Activated T-helper 1 cell treated with anti-CD3 and anti-CD28 coated beads, Interleukin-2, amount 50 U/mL, for 16 hours (primary cell): ENCODE measurements around the gene PLXDC2.
"Not testable (repeated sequence)": the region's sequence is repeated elsewhere in the genome, so short reads cannot be mapped to it uniquely, and the experiment has no call there.

Source experiments
- DNase-seq, 2 donors: peaks; one replicate each; pipeline ENCODE4 v3.0.0-alpha.2; 2020; ENCODE audit warnings: low read depth in 1 of 2, low spot score in 1 of 2

Gene PLXDC2

GRCh38 chr10:19816411-19817230, at the start of gene PLXDC2:
TSS of gene PLXDC2 (plus strand) at chr10:19816432.
- no peak for DNase-seq

- DNase-seq = no peak
Observed at GRCh38 chr10:19767876-19768275, 48.4 kb upstream of the PLXDC2 start.

GRCh38 chr10:19769826-19770225, 46.4 kb upstream of the PLXDC2 start:
- not testable (repeated sequence) for DNase-seq

DNA sequence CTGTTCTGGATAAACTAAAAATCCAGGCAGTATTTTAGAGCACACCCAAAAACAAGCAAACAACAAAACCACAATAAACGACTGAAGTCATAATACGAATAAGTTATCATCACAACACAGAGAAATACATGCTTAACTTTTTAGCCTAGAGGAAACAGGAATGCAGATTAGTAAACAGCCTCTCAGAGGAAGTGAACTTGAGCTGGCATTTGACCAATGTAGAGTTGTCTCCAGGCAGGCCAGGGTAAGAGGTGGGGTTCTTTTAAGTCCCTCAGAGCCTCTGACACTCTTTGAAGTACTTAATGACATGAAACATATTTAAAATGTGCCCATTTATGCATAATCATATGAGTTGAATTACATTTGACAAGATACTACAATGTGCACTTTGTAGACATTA, 43.3 kb upstream of the PLXDC2 start:
- DNase-seq = no peak

DNA sequence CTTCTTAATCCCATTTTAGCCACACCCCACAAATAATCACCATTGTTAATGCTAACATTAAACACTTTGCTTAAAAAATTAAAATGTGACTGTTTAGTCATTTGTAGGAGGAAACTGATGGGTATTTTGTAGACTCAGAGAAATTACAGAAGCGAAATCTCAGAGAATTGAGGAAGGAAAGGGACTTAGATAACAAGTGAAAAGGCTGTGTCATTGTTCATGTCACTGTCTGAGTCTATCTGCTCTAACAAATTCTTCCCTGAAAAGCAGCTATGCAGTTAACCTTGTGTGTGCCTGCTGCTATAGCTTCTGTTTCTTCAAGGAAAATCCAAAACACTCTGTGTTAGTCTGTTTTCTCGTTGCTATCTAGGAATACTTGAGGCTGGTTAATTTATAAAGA, 40.9 kb upstream of the PLXDC2 start:
- DNase-seq = no peak

GRCh38 chr10:19777806-19778205, 38.4 kb upstream of the PLXDC2 start:
- no peak for DNase-seq

GRCh38 chr10:19778996-19779395, 37.2 kb upstream of the PLXDC2 start:
- DNase-seq = no peak

GRCh38 chr10:19782430-19783089, 33.7 kb upstream of the PLXDC2 start:
- DNase-seq = no peak

GRCh38 chr10:19783721-19784120, 32.5 kb upstream of the PLXDC2 start:
- DNase-seq = no peak

DNA sequence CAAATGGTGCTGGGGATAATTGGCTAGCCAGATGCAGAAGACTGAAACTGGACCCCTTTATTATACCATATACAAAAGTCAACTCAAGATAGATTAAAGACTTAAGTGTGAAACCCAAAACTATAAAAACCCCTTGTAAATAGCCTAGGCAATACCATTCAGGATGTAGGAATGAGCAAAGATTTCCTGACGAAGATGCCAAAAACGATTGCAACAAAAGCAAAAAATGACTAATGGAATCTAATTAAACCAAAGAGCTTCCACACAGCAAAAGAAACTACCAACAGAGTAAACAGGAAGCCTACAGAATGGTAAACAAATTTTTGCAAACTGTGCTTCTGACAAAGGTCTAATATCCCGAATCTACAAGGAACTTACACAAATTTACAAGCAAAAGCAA, 30.9 kb upstream of the PLXDC2 start:
- no peak for DNase-seq

DNA sequence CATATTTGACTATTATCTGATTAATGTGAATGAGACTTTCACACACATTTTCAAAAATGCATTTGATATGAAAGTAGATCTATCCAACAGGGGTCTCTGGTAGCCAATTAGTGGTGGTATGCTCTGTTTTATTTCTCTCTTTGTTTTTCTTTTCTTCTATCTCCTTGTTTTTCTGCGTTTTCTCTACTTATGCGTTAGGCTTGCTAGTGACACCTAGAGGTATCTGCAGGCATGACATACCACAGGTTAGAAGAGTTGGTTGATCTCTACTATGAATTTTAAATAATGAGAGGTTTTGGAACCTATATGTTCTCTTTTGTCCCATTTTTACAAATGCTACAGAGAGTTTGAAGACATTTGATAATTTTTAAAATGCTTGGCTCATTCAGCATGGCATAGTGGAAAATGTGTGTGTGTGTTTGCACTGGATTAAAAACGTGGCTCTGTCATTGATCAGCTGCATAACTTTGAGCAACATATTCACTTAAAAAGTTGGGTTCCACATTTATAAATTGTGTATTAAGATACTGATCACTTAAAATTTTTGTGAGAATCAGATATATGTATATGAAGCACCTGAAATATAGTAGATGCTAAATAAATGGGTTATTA, 28.1 kb upstream of the PLXDC2 start:
- DNase-seq = no peak

DNA sequence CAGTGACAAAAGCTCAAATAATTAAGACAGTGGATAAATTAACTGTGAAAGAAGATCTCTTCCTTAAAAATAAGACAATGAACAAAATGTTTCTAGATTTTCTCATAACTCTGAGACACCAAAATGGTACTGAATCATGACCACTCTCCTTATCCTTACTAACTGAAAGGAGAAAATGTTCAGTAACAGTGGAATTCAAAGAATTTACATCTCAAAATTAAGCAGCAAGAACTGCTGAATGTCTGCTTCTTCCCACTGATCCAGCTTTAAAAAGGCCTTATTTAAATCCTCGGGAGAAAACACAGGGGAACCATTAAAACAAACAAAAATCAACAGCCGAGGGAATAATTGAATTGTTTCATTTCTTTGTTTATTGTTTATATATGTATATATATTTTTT, 27.3 kb upstream of the PLXDC2 start:
- no peak for DNase-seq

- no peak for DNase-seq
Observed at GRCh38 chr10:19789607-19790006, 26.6 kb upstream of the PLXDC2 start.

DNA sequence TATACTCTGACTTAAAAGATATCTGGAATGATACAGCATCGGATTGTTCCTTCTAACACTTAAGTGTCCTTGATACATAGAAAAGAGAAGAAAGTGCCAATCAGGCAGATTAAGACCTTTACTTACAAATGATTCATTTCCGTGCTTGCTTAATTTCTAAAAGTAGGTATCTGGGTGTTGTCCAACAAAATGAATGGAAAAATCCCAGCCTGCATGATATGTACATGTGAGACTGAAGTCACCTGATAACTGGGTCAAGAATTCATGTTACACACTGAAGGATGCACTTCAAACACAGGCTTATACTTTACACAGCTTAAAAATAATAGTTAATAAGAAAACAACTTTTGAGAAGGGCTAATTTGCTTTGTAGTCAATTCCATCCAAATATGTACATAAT, 25.2 kb upstream of the PLXDC2 start:
- DNase-seq = no peak

- no peak for DNase-seq
Observed at GRCh38 chr10:19795684-19796083, 20.5 kb upstream of the PLXDC2 start.

- DNase-seq = no peak
Observed at GRCh38 chr10:19800161-19800560, 16.1 kb upstream of the PLXDC2 start.

DNA sequence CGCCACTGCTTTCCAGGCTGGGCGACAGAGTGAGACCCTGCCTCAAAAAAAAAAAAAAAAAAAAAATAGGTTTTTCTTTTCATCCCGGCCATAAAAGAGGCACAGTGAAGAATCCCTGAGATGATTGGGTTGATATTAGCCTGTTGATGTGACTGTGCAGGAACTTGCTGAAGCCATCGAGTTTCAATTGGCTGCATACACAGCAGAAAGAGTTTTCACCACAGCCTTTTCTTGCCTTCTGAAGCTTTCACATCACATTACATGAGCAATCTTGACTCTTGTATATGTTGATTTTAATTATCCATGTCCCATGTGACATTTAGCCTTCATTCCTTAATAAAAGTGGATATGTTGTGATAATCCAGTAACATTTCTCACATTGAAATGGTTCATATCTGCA, 14.9 kb upstream of the PLXDC2 start:
- no peak for DNase-seq

- no peak for DNase-seq
Observed at GRCh38 chr10:19803676-19804075, 12.6 kb upstream of the PLXDC2 start.

DNA sequence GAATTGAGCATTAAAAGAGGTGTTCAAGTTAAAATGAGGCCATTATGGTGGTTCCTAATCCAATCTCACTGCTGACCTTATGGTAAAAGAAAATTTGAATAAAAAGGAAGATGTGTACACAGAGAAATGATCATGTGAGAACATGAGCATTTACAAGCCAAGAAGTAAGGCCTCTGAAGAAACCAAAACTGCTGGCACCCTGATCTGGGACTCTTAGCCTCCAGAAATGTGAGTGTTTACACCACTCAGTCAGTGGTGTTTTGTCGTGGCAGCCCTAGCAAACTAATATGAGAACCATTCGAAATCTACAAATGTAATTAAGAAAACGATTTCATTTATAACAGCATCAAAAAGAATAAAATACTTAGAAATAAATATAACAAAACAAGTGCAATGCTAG, 6.8 kb upstream of the PLXDC2 start:
- DNase-seq = no peak

GRCh38 chr10:19811540-19811939, 4.7 kb upstream of the PLXDC2 start:
- DNase-seq = no peak

- DNase-seq = no peak
Observed at GRCh38 chr10:19812976-19813375, 3.3 kb upstream of the PLXDC2 start.

DNA sequence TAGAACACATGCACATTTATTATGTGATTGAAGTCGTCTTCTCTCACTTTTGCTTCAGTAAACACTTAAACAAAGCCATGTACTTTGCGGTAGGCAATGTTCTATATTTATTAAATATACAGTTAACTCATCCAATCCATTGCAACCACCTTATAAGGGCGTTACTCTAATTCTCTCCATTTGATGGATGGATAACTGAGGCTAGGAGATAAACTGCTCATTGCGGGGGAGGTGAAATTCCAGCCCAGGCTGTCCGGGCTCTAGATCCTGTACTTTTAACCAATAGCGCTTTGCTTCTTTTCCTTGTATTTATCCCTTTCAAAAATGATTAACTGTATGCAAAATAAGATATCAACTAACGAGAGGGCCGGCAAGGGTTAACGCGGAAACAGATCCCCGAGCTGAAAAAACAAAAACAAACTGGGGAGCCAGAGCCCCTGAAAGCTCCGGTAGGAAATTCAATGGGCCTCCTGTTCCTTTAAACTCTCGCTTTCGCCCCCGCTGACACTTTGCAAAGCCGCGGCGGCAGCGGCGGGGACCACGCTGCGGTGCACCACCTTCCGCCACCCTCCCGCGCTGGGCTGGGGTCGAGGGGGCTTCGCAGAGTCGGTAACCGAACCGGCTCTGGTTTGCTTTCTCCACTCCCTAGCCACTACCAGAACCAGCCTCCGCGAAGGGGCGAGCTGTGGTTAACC, 1.0 kb upstream of the PLXDC2 start:
- DNase-seq = no peak
